ENCODE data around the gene SPTAN1. TPM values are rescaled to one million over a fixed set of nuclear protein-coding genes. Genes with fewer than 3 reads are reported as not detected.

Gene SPTAN1
- total RNA-seq, 2 experiments from 2014 or later: 386 to 392 TPM

DNA sequence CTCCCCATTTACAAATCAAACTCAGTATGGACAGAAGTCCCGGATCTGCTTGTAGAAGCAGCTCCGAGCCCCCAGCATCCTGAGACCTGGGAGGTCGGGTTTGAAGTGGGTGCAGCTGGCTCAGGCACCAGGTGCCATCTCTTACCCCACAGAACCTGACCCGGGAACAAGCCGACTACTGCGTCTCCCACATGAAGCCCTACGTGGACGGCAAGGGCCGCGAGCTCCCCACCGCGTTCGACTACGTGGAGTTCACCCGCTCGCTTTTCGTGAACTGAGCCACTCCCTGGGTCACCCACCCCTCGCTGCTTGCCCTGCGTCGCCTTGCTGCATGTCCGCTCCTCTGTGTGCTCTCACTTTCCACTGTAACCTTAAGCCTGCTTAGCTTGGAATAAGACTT lies 80.7 kb downstream of the SPTAN1 start:
- Mint-ChIP-seq H3K27me3 (no peaks in the 10 kb centered on the region), H3K9me3 (no peaks in the 10 kb centered on the region), H3K4me3 (no peak overlapping the region), H3K27ac (no peak overlapping the region), H3K36me3 (ENCODE audit: low read depth) (peaks cover 52% of the 10 kb centered on the region), H3K4me1 (ENCODE audit: low read depth) (no peaks in the 10 kb centered on the region)
- H3K27me3 ChIP-seq (ENCODE audit: control insufficient read depth in 1 of 2, insufficient read depth in 2 of 2, low read length in 2 of 2): no peaks in the 10 kb centered on the region
- H3K4me1 ChIP-seq (ENCODE audit: insufficient read depth, low read length): no peaks in the 10 kb centered on the region
- ATAC-seq (ENCODE audit: poor library complexity) (no peak), DNase-seq (no peak)
- POLR2A ChIA-PET: interaction anchor here (1.4 kb wide), 1 partner anchor 56 kb away, joined by 4 read pairs; the partner anchor contains the start of gene SET
- peaks cover 58% of the 10 kb centered on the region for H3K36me3 ChIP-seq (ENCODE audit: insufficient read depth, low read length)
- intact Hi-C loops (cut with DNase I, micrococcal nuclease): no loop called here
- no peak overlapping the region for H3K27ac ChIP-seq (ENCODE audit: low read depth in 1 of 2, low read length in 2 of 2)
- H3K4me3 ChIP-seq (ENCODE audit: low read length): no peak overlapping the region
- TF ChIP-seq, protein P1, sequence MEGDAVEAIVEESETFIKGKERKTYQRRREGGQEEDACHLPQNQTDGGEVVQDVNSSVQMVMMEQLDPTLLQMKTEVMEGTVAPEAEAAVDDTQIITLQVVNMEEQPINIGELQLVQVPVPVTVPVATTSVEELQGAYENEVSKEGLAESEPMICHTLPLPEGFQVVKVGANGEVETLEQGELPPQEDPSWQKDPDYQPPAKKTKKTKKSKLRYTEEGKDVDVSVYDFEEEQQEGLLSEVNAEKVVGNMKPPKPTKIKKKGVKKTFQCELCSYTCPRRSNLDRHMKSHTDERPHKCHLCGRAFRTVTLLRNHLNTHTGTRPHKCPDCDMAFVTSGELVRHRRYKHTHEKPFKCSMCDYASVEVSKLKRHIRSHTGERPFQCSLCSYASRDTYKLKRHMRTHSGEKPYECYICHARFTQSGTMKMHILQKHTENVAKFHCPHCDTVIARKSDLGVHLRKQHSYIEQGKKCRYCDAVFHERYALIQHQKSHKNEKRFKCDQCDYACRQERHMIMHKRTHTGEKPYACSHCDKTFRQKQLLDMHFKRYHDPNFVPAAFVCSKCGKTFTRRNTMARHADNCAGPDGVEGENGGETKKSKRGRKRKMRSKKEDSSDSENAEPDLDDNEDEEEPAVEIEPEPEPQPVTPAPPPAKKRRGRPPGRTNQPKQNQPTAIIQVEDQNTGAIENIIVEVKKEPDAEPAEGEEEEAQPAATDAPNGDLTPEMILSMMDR (IDR thresholded peaks at IDR 0.05): no peak
- no peaks in the 10 kb centered on the region for H3K9me3 ChIP-seq (ENCODE audit: control insufficient read depth in 1 of 2, insufficient read depth in 1 of 2, low read length in 2 of 2)
- CTCF ChIA-PET: interaction anchor here (1.3 kb wide), 1 partner anchor 11 kb away, joined by 3 read pairs; no protein-coding TSS in a partner anchor

DNA sequence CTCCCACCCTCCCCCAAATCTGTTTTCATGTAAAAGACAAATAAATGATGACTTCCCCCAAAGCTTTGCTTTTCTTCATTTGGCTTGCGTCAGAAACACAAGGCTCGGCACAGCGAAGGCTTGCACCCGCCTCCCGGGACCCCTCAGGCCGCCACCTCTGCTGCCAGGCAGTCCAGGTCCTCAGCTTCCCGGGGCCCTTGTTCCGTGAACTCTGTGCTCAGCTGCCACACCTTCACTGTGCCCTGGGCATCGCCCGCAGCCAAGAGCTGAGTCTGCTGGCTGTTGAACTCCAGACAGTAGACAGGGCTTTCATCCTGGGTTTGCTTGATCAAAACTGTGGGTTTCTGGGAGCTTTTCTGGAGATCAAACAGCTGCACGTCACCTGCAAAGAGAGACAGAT lies 81.2 kb downstream of the SPTAN1 start:
- ChIA-PET CTCF (interaction anchor here (1.3 kb wide), 1 partner anchor 12 kb away, joined by 3 read pairs; no protein-coding TSS in a partner anchor), POLR2A (interaction anchor here (1.4 kb wide), 1 partner anchor 55 kb away, joined by 4 read pairs; the partner anchor contains the start of gene SET)
- TF ChIP-seq, protein P1 (IDR thresholded peaks at IDR 0.05): no peak
- Mint-ChIP-seq H3K4me1 (ENCODE audit: low read depth) (no peaks in the 10 kb centered on the region), H3K4me3 (no peak overlapping the region), H3K27ac (no peak overlapping the region), H3K9me3 (no peaks in the 10 kb centered on the region), H3K36me3 (ENCODE audit: low read depth) (peaks cover 49% of the 10 kb centered on the region), H3K27me3 (no peaks in the 10 kb centered on the region)
- DNase-seq: no peak
- Histone ChIP-seq H3K27me3 (ENCODE audit: control insufficient read depth in 1 of 2, insufficient read depth in 2 of 2, low read length in 2 of 2) (no peaks in the 10 kb centered on the region), H3K4me1 (ENCODE audit: insufficient read depth, low read length) (no peaks in the 10 kb centered on the region), H3K9me3 (ENCODE audit: control insufficient read depth in 1 of 2, insufficient read depth in 1 of 2, low read length in 2 of 2) (no peaks in the 10 kb centered on the region), H3K27ac (ENCODE audit: low read depth in 1 of 2, low read length in 2 of 2) (no peak overlapping the region), H3K36me3 (ENCODE audit: insufficient read depth, low read length) (peaks cover 53% of the 10 kb centered on the region), H3K4me3 (ENCODE audit: low read length) (no peak overlapping the region)
- intact Hi-C loops (cut with DNase I, micrococcal nuclease): no loop called here
- ATAC-seq (ENCODE audit: poor library complexity): no peak

DNA sequence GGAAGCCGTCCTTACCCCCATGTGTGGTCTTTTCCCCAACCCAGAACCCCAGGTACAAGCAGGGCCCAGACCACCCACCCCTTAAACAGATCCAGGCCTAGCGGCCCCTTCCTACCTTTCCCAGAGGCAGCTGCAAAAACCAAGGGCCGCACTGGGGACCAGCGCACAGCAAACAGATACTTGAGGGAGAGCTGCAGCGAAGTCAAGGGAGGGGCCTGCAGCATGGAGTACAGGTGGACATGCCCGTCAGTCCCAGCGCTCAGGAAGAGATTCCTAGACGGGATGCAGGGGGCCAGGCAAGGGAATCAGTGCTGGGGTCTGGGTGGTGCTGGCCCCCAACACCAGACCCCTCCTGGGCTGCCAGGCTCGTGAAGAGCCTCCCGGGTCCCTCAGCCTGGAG lies 81.7 kb downstream of the SPTAN1 start:
- Mint-ChIP-seq H3K27me3 (no peaks in the 10 kb centered on the region), H3K9me3 (no peaks in the 10 kb centered on the region), H3K27ac (no peak overlapping the region), H3K36me3 (ENCODE audit: low read depth) (peaks cover 44% of the 10 kb centered on the region), H3K4me3 (no peak overlapping the region), H3K4me1 (ENCODE audit: low read depth) (no peaks in the 10 kb centered on the region)
- ATAC-seq (ENCODE audit: poor library complexity) (no peak), DNase-seq (no peak)
- H3K36me3 ChIP-seq (ENCODE audit: insufficient read depth, low read length): peaks cover 48% of the 10 kb centered on the region
- intact Hi-C loops (cut with DNase I, micrococcal nuclease): no loop called here
- H3K4me1 ChIP-seq (ENCODE audit: insufficient read depth, low read length): no peaks in the 10 kb centered on the region
- POLR2A ChIA-PET: interaction anchor here (1.4 kb wide), 1 partner anchor 55 kb away, joined by 4 read pairs; the partner anchor contains the start of gene SET
- no peak overlapping the region for H3K27ac ChIP-seq (ENCODE audit: low read depth in 1 of 2, low read length in 2 of 2)
- TF ChIP-seq, protein P1 (IDR thresholded peaks at IDR 0.05): no peak
- H3K9me3 ChIP-seq (ENCODE audit: control insufficient read depth in 1 of 2, insufficient read depth in 1 of 2, low read length in 2 of 2): no peaks in the 10 kb centered on the region
- CTCF ChIA-PET: interaction anchor here (1.3 kb wide), 1 partner anchor 12 kb away, joined by 3 read pairs; no protein-coding TSS in a partner anchor
- no peak overlapping the region for H3K4me3 ChIP-seq (ENCODE audit: low read length)
- H3K27me3 ChIP-seq (ENCODE audit: control insufficient read depth in 1 of 2, insufficient read depth in 2 of 2, low read length in 2 of 2): no peaks in the 10 kb centered on the region

All from CD4-positive, alpha-beta T cell (primary cell).